ENCODE results near the gene ZNF525. TPM values are rescaled to one million over a fixed set of nuclear protein-coding genes. Genes with fewer than 3 reads are reported as not detected.

The ZNF525 gene
- total RNA-seq, 1 experiment from 2014 or later: 10.2 TPM

DNA sequence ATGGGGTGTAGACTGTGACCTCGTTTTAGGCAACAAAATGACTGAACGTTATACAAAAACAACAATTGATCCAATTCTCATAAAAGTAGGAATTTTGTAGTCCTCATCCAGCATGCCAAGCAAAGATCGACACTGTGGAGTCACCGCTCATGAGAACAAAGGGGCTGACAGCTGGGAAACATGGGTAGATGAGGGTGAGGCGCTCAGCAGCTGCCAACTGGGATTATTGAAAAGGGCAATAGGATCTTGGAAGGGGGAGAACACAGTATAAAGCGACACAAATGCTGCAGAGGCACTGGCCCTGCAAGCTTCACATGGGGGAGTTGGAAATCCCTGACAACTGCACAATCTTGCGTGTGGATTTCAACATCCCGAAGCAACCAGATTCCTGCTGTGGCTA, 24.1 kb downstream of the ZNF525 start:
- no peaks in the 10 kb centered on the region for H3K79me2 ChIP-seq (ENCODE audit: insufficient read depth, low read length)
- H3K4me1 ChIP-seq (ENCODE audit: control insufficient read depth in 1 of 2, insufficient read depth in 2 of 2, low read length in 2 of 2): peaks cover 0 to 2% of the 10 kb centered on the region in 2 experiments; a peak in 1 of 4 replicates
- intact Hi-C loops (cut with micrococcal nuclease): no loop called here
- no peak overlapping the region for H3K27ac ChIP-seq (ENCODE audit: low read depth, low read length)
- H3K36me3 ChIP-seq (ENCODE audit: control insufficient read depth in 1 of 2, insufficient read depth in 2 of 2, low read length in 2 of 2): 0 out of 4 replicates have a peak, but pooled peaks cover 0 to 3% of the 10 kb centered on the region in 2 experiments
- TF ChIP-seq JUND (IDR thresholded peaks at IDR 0.05): no peak
- peaks cover 9 to 14% of the 10 kb centered on the region in 2 experiments; a peak in 2 of 4 replicates for H3K9me3 ChIP-seq (ENCODE audit: control insufficient read depth in 1 of 2, insufficient read depth in 1 of 2, low read depth in 1 of 2, low read length in 2 of 2)
- no peaks in the 10 kb centered on the region for H3K27me3 ChIP-seq (ENCODE audit: insufficient read depth, low read length)
- no peak overlapping the region for H3K4me3 ChIP-seq (replicated peaks in 1 of 2; ENCODE audit: low read depth in 1 of 2, low read length in 2 of 2)
- BruUV-seq (replicated peaks): no TSS peak
- ChIA-PET RAD21 (ENCODE audit: low non-redundant PET in 1 of 2, low total read pairs in 2 of 2, uncharacterized antibody in 2 of 2, unreplicated experiment in 2 of 2) (no interaction called here), CTCF (no interaction called here), POLR2A (no interaction called here)
- H2AFZ ChIP-seq (ENCODE audit: low read depth, low read length, poor library complexity, severe bottlenecking): no peak overlapping the region
- no peak for DNase-seq (ENCODE audit: low read depth, low spot score)
- no peaks in the 10 kb centered on the region for H3K9me2 ChIP-seq (ENCODE audit: insufficient read depth)
- no peaks in the 10 kb centered on the region for H4K20me1 ChIP-seq (ENCODE audit: insufficient read depth)
- ATAC-seq: no peak
- no peak overlapping the region for H3K4me2 ChIP-seq (ENCODE audit: low read length)
- H3K9ac ChIP-seq (ENCODE audit: low read length): no peak overlapping the region

DNA sequence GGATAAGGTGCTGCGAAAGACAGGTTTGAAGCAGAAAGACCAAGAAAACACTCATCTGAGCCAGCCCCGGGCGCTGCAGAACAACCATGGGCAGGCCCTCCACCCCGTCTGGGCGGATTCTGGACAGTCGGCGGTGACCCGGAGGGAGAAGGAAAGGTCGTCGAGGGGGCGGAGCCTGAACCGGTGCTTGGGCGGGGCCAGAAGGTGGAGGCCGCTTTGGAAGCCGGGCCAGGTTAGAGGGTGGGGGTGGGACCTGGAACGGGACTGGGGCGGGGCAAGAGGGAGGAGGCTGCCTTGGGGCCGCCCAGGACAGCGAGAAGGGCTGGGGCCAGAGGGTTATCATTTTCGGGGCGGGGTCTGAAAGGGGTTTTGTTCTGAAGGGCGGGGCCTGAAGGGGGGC, 24.5 kb downstream of the ZNF525 start:
- Histone ChIP-seq H2AFZ (ENCODE audit: low read depth, low read length, poor library complexity, severe bottlenecking) (no peak overlapping the region), H3K9me2 (ENCODE audit: insufficient read depth) (no peaks in the 10 kb centered on the region), H3K9ac (ENCODE audit: low read length) (no peak overlapping the region), H3K9me3 (ENCODE audit: control insufficient read depth in 1 of 2, insufficient read depth in 1 of 2, low read depth in 1 of 2, low read length in 2 of 2) (peaks cover 5 to 13% of the 10 kb centered on the region in 2 experiments; a peak in 2 of 4 replicates), H3K27ac (ENCODE audit: low read depth, low read length) (no peak overlapping the region), H3K4me3 (replicated peaks in 1 of 2; ENCODE audit: low read depth in 1 of 2, low read length in 2 of 2) (no peak overlapping the region), H3K4me2 (ENCODE audit: low read length) (no peak overlapping the region), H3K4me1 (ENCODE audit: control insufficient read depth in 1 of 2, insufficient read depth in 2 of 2, low read length in 2 of 2) (peaks cover 0 to 4% of the 10 kb centered on the region in 2 experiments; a peak in 1 of 4 replicates), H3K27me3 (ENCODE audit: insufficient read depth, low read length) (no peaks in the 10 kb centered on the region), H4K20me1 (ENCODE audit: insufficient read depth) (no peaks in the 10 kb centered on the region), H3K79me2 (ENCODE audit: insufficient read depth, low read length) (no peaks in the 10 kb centered on the region), H3K36me3 (ENCODE audit: control insufficient read depth in 1 of 2, insufficient read depth in 2 of 2, low read length in 2 of 2) (0 out of 4 replicates have a peak, but pooled peaks cover 0 to 3% of the 10 kb centered on the region in 2 experiments)
- DNase-seq (ENCODE audit: low read depth, low spot score) (no peak), ATAC-seq (no peak)
- intact Hi-C loops (cut with micrococcal nuclease): no loop called here
- TF ChIP-seq YY1 (IDR thresholded peaks at IDR 0.05; ENCODE audit: extremely low read depth, insufficient replicate concordance, low read depth, low read length) (no peak), POLR2A (IDR thresholded peaks at IDR 0.05; ENCODE audit: borderline replicate concordance, extremely low read depth, insufficient read depth, insufficient read length) (no peak), SP1 (IDR thresholded peaks at IDR 0.05; ENCODE audit: low read depth) (no peak), JUND (IDR thresholded peaks at IDR 0.05) (no peak), RAD21 (IDR thresholded peaks at IDR 0.05; ENCODE audit: low read depth) (no peak), CEBPB (IDR thresholded peaks at IDR 0.05; ENCODE audit: low read depth) (no peak)
- TF ChIP-seq, protein P1, sequence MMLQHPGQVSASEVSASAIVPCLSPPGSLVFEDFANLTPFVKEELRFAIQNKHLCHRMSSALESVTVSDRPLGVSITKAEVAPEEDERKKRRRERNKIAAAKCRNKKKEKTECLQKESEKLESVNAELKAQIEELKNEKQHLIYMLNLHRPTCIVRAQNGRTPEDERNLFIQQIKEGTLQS (IDR thresholded peaks at IDR 0.05): no peak
- BruUV-seq (replicated peaks): no TSS peak
- ChIA-PET RAD21 (ENCODE audit: low non-redundant PET in 1 of 2, low total read pairs in 2 of 2, uncharacterized antibody in 2 of 2, unreplicated experiment in 2 of 2) (no interaction called here), POLR2A (no interaction called here), CTCF (no interaction called here)

Data from HCT116 (cell line).